GM12875 (cell line): Measurements from ENCODE around the gene CAAP1.

Experiments used
- H3K4me3 ChIP-seq: one replicate; pipeline ENCODE4 v1.5.1; 2011; ENCODE audit warnings: low read depth, low read length, control low read depth
- TF ChIP-seq, protein P1 (sequence below): IDR thresholded peaks from 2 replicates; pipeline ENCODE4 v1.5.1; 2011; ENCODE audit warnings: low read depth, mild to moderate bottlenecking, control low read depth, inconsistent platforms, low read length, moderate library complexity, borderline replicate concordance; ENCODE audit not compliant: insufficient read depth

Gene CAAP1

DNA sequence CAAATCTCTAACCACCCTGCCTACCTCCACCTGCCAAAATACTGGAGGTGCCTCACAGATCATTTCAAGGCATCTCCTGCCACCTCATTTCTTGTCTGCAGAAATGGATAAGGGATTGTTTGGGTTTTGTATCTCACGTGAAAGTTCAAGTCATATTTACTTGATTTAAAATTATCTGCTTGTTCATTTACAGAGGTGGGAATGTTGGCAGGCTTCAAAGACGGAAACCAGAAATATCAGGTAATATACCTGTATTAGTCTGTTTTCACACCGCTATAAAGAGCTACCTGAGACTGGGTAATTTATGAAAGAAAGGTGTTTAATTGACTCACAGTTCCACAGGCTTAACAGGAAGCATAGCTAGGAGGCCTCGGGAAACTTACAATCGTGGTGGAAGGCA, 85.4 kb downstream of the CAAP1 start:
- no peak overlapping the region for H3K4me3 ChIP-seq
- TF ChIP-seq, protein P1, sequence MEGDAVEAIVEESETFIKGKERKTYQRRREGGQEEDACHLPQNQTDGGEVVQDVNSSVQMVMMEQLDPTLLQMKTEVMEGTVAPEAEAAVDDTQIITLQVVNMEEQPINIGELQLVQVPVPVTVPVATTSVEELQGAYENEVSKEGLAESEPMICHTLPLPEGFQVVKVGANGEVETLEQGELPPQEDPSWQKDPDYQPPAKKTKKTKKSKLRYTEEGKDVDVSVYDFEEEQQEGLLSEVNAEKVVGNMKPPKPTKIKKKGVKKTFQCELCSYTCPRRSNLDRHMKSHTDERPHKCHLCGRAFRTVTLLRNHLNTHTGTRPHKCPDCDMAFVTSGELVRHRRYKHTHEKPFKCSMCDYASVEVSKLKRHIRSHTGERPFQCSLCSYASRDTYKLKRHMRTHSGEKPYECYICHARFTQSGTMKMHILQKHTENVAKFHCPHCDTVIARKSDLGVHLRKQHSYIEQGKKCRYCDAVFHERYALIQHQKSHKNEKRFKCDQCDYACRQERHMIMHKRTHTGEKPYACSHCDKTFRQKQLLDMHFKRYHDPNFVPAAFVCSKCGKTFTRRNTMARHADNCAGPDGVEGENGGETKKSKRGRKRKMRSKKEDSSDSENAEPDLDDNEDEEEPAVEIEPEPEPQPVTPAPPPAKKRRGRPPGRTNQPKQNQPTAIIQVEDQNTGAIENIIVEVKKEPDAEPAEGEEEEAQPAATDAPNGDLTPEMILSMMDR, result no peak

DNA sequence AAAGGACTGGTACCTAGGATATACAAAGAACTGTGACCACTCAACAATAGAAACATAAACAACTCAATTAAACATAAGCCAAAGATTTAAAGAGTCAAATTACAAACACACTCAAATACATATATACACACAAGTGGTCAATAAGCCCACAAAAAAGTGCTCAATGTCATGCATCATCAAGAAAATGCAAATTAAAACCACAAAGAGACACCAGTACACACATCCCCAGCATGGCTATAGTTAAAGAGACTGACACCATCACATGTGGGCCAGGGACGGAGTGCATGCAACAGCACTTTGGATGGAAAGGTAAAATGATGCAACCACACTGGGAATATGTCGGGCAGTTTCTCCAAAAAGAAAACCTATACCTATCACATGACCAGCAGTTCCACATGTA, 89.7 kb downstream of the CAAP1 start:
- TF ChIP-seq, protein P1, result no peak
- H3K4me3 ChIP-seq, result no peak overlapping the region

DNA sequence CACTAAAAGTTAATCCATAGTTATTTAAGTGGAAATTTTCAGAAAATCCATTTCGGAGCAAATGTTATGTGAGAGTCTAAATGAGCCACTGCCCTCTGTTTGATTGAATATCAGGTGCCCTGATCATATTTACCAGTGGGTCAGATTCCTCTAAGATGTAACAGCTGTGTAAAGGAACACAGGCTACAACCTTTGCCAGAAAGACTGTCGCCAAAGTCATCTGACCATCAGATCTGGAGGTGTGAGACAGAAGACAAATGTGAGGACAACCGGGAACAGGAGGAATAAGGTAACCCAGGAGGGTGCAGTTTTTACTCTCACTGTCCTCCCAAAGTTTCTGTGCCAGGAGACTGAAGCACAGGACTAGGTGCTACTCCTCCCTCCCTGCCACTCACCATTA, 90.8 kb downstream of the CAAP1 start:
- TF ChIP-seq, protein P1, result no peak
- H3K4me3 ChIP-seq, result no peak overlapping the region

DNA sequence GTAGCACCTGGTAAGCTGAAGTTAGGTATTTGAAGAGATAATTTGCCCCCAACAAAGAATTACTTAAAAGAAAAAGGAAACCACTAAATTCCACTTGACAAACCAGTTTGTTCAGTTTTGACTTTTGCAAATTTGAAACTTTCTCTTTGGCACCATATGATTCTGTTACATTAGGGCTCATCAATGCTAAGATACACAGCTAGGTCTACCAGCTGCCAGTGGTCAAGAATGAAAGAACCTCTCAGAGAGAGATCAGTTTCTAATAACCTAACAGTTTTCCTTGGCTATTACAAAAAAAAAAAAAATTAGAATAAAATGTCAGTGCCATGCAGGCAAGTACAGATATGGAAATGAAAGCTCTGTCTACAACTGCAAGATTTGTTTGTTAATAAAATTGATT, 92.3 kb downstream of the CAAP1 start:
- no peak overlapping the region for H3K4me3 ChIP-seq
- TF ChIP-seq, protein P1, result no peak

DNA sequence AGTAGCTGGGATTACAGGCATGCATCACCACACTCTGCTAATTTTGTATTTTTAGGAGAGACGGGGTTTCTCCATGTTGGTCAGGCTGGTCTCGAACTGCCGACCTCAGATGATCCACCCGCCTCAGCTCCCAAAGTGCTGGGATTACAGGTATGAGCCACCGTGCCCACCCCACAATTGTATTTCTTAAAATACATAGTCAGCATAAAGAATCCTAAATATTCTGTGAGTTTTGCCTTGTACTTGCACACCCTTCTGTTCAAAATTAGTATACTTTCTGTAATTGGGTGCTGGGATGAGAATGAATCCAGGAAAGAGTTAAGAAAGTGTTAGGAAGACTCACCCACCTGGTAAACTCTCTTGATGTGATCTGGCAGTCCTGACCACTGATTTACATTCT, 101.3 kb downstream of the CAAP1 start:
- H3K4me3 ChIP-seq, result no peak overlapping the region
- TF ChIP-seq, protein P1, result no peak
